Subcutaneous adipose tissue (tissue), 4 donors: Measurements from ENCODE around the gene NRIP1. TPM values are rescaled to one million over a fixed set of nuclear protein-coding genes. Genes with fewer than 3 reads are reported as not detected.

Experiments used
- total RNA-seq, 4 donors: library from RNA; depleted of rRNA; stranded (reverse); fragments of >200 nt; gene quantifications; one replicate each; pipeline ENCODE4 v1.1.0, GENCODE V29; 2016
- TF ChIP-seq, protein P1 (sequence below): fragments of 450-650 bp; IDR thresholded peaks from one replicate; pipeline ENCODE4 v1.5.1; 2016; ENCODE audit warnings: low read depth, mild to moderate bottlenecking, control low read depth, antibody characterized with exemption, moderate library complexity

The NRIP1 gene
- total RNA-seq, 4 donors from 2014 or later: 88.4 to 137 (median 118) TPM

DNA sequence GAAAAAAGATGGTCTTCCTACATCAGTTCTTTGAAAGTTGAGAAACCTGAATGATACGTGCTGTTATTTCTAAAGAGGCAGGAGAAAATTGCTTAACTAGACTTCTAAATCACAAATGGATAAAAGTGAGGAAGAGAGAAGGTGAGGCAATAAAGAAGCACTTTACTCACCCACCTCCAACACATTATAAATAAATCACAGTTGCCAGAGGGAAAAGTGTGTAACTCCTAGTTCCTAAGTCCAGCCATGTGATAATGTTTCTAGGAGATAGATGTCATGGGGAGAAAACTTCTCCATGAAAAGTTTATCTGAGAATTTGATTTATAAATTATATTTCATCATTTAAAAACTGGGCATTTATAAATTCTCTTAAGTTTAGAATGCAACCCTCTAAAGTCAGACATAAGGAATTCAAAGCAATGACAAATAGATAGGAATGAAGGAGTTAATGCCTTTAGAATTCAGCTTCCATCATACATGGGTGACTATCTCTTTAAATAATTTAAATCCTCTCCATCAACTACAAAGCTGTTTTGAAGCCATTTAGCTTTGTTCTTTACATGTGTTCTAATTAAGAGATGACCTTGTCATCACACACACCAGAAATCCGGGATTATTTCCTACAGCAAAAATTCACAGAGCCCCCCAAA lies 60.0 kb downstream of the NRIP1 start:
- TF ChIP-seq, protein P1, sequence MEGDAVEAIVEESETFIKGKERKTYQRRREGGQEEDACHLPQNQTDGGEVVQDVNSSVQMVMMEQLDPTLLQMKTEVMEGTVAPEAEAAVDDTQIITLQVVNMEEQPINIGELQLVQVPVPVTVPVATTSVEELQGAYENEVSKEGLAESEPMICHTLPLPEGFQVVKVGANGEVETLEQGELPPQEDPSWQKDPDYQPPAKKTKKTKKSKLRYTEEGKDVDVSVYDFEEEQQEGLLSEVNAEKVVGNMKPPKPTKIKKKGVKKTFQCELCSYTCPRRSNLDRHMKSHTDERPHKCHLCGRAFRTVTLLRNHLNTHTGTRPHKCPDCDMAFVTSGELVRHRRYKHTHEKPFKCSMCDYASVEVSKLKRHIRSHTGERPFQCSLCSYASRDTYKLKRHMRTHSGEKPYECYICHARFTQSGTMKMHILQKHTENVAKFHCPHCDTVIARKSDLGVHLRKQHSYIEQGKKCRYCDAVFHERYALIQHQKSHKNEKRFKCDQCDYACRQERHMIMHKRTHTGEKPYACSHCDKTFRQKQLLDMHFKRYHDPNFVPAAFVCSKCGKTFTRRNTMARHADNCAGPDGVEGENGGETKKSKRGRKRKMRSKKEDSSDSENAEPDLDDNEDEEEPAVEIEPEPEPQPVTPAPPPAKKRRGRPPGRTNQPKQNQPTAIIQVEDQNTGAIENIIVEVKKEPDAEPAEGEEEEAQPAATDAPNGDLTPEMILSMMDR: no peak

DNA sequence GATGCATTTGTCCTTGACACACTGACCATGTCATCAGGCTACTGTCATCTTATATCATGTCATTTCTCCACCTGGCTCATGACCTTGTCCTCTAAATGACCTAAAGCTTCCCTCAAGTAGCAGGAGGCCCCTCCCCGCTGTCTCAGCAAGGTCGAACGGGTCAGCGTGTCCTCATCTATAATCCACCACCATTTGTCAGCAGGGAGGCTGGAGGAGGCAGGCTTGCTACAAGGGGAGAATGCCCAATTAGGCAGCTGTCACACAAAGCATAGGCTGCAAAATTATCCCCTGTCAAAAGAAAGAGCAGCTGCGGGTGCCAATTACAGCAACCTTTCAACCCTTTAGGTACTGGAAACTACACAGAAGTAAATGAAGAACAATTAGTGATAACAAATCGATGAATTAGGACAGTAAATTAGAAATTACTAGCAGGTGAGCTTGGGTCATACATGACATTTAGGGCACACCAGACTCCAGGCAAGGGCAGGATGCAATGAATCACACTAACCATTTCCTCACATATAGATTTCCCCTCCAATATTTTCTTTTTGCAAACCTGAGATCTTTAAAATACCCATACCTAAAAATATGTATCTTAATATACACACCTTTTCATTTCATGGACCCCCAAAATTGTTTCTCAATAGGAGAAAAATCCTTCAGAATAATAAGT lies 61.2 kb downstream of the NRIP1 start:
- TF ChIP-seq, protein P1: no peak

DNA sequence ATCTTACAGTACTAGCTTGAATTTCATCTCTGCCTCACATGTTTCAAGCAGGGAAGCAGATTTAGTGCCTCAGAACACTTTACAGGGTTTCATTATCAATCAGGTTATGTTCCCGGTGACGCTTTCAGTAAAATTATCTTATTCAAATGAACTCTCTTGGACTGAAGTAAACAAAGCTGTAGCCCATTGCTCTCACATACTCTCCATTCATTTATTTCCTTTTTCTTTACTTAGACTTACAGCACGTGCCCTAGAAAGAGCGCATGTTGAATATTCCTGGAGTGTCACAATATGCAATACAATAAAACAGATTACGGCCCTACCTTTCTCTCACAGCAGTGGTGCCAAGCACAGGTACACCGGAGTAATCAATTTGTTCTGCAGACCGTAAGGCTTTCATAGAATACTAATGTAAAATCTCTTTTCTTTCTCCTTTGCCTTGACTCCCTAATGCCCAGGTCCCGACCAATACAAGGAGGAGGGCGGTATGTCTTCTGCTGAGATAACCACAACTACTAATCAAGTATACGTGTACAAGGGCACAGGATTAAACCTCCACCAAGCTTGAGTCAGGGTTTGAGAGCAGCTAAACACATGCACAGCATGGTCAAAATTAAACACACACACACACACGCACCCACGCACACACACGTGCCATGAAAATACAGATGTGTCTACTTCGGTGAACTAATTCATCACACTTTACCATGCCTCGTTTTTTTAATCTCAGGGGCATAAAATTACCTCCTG lies 62.8 kb downstream of the NRIP1 start:
- TF ChIP-seq, protein P1: no peak

DNA sequence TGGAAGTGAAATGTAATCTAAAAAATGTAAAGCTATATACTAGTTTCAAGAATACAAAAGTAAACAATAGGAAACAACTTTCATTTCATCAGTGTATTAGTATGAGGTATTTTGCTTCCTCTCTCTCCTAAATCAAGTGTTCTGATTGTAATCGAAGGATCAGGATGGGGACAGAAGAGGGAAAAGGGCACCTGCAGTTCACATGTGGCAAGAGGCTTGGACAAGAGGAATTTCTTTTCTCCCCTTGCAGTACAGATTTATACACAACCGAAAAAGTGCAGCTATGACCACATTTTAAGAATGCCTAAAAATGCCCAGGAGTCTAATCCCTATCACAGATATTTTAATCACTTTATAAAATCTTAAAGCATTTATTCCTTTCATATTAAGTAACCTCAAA lies 63.7 kb downstream of the NRIP1 start:
- TF ChIP-seq, protein P1: no peak

DNA sequence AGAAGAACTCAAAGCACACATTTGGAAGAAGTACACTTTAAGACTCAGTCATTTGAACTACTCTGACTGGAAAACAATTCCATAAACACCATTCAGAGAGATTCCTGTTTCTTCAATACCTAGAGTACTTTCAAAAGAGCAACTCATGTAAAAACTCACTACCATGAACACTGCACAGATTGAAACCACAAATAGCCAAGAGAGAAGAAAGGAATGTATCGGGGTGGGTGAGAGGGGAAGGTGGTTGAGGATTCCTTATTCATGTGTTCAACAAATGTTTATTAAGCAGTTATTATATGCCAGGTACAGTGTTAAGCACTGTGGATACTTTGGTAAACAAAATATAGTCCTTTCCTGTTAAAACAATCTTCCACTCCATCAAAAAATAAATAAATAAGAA lies 64.7 kb downstream of the NRIP1 start:
- TF ChIP-seq, protein P1: no peak

DNA sequence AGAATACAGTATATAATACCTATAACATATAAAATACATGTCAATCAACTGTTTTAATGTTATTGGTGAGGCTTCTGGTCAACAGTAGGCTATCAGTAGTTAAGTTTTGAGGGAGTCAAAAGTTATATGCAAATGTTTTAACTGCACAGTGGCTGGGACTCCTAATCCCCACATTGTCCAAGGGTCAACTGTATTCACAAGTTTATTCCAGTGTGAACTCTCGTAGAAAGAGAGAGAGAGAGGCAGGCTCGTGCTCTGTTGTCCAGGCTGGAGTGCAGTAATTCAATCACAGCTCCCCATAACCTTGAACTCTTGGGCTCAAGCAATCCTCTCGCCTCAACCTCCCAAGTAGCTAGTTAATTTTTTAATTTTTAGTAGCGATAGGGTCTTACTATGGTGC lies 66.0 kb downstream of the NRIP1 start:
- TF ChIP-seq, protein P1: no peak

DNA sequence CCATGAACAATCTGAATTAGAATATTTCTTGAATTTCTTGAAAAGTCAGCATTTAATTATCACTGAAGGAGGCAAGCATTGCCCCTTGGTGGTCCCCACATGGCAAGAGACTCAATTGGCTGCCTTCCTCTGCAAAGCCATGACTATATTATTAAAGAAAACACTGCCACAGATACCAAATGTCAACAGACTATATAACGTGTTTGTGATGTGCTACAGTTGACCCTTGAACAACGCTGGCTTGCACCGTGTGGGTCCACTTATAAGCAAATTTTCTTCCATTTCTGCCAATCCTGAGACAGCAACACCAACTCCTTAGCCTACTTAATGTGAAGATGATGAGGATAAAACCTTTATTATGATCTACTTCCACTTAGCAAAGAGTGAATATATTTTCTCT lies 66.5 kb downstream of the NRIP1 start:
- TF ChIP-seq, protein P1: no peak
